Stimulated activated CD8-positive, alpha-beta memory T cell treated with anti-CD3 and anti-CD28 coated beads, Interleukin-7, amount 100 ng/mL, for 4 hours (primary cell): ENCODE measurements around the gene DNAH11.

Experiments used
- DNase-seq, 2 donors: peaks; one replicate each; pipeline ENCODE4 v3.0.0-alpha.2; 2020; ENCODE audit warnings: low read depth in 2 of 2

Gene DNAH11

DNA sequence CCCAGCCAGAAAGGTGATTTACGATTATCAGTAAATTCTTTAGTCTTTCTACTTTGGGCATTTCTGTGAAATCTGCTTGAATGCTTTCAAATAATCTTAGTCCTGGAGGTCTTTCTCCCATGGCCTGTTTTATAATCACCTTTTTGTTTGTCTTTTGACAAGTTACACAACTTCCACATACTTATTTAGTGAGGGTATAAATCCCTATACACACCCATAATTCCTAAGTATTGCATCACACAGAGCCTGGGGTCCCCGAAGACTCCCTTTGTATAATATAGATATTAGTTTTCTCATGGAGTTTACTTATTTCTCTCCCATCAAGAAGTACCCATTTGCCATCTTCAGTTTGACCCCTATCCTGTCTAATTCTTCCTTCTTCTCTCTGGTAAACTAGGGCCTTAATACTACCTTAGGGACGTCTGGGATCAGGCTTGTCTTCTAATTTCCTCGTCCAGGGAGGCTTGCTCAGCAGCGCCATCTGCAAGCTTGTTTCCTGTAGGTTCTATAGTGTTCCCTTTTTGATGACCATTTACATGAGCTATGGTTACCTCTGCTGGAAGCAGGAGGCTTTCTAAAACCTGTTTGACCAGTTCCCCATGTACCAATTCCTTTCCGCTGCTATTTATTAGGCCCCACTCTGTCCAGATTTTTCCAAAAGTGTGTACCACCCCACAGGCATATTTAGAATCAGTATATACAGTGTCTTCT is 8.1 kb downstream of the DNAH11 start:
- no peak for DNase-seq

DNA sequence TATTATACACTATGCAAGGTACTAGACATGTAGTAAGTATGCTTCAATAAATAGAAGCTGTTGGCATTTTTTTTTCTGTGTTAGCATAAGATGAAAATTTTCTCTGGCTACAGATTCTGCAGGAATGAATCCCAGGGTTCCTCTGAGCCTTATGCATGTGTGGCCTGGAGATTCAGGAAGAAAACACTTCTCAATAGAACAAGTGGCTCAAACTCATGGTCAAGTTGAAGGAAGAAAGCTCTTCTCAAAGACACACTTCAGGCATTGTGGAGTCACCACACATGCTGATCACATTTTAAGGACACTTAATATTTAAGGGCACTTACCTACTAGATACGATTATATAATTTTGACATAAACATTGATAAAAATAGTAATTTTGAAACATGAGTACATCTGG is 19.5 kb downstream of the DNAH11 start:
- no peak for DNase-seq

DNA sequence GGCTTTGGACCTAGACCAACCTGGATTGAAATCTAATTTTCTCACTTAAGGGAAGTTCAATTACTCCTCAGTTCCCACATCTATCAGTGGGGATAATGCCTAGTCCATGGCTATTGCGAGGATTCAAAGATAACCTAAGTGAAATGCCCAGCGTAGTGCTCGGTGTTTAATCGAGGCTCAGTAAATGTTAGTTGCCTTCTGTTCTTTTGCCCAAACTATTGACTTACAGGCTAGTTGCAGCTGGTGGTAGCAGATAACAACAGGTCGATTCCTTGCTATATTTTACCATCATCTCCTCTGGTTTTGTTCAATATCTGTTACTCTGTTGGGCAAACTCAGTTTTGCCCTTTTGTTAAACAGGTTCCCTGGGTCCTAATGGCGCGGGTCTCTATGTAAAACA is 22.8 kb downstream of the DNAH11 start:
- DNase-seq: no peak

- no peak for DNase-seq
Observed at GRCh38 chr7:21566094-21566493, 23.3 kb downstream of the DNAH11 start.

- no peak for DNase-seq
Observed at GRCh38 chr7:21568762-21569161, 25.9 kb downstream of the DNAH11 start.

DNA sequence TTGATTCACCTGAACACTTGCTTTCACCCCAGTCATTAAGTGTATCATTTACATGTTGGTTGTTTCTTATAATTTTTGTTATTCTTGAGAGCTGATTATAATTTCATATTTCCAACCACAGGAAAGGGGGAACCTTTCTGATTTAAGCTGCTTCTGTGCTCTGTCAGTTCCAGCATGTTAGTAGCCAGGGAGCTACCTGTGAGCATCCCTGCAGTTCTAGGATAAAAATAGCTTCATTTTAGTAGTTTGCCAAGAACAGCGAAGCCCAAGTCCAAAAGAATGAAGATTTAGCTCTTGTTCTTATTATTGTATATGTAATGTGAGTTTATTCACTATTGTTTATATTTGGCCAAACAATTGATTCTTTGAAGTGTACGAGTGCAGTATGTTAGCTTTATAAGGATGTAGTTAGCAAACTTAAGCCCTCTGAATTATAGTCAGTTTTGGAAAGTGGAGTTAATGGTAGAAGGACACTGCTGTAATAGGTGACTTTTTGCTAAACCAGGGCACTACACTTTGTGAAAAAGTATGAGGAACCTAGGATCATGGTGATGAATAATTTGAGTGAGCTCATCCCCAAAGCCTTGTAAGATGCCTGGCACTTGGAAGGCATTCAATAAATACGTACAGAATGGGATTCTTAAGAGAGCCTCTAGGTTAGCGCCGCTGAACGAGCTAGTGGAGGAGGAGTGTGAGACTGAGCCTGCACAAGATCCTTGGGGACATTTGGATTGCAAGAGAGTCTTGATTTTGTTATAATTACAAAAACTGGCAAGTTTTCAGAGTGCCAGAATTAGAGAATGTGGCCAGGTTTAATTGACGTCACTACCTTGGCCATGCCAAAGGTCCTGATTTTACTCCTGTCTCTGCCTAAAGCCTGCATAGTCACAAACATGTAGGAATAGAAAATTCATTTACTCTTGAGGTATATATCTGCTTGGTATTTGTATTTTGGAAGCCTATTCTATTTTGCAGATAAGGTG is 29.8 kb downstream of the DNAH11 start:
- no peak for DNase-seq

GRCh38 chr7:21579341-21580072 is 36.7 kb downstream of the DNAH11 start:
- DNase-seq: no peak

DNA sequence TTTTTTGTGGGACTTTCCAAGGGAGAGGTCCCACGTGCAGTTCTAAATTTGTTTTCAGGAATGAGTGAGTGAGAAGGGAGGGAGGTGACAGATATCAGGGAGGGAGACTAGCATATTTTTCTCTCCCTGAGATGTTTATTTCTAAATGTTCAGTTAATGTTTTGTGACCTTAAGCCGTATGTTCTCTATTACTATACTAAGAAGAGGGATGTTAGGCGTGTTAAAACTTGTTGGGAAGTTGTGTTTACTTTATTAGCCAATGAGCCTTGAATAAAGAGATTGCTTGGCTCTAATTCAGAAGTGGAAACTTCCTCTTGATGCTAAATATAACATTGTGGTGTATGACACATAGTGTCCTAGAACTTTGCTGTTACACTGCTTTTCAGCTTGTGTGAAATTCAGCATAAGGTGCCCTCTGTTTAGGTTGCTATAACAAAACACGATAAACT is 37.3 kb downstream of the DNAH11 start:
- no peak for DNase-seq

- DNase-seq: no peak
Observed at GRCh38 chr7:21585070-21585724, 42.4 kb downstream of the DNAH11 start.

DNA sequence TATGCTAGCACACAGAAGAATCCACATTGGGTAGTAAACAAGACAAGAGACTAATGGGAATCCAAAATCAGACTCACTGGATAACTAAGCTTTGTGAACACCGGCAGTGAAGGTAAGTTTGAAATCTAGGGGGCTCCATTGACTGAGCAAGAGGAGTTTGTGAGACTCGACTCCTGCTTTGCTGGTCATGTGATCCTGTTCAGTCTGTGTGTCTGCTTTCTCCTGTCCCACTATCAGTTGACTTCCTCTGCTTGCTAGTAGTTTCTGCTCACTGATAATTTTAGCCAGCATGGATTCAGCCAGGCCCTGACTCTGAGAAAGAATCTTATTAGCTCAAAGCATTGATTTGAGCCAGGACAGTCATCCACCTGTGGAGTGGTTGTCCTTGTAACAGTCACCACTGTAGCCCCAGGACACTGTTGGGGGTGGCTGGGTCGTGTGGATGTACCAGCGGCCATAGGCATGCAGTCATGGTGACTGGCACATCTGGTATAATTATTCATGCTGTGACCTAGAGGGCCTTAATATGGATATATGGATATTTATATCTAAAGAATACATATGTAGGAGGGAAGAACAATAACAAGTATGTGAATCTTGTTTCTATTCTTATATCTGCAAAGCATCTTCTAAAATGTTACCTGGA is 44.4 kb downstream of the DNAH11 start:
- DNase-seq: no peak

- no peak for DNase-seq
Observed at GRCh38 chr7:21596801-21597200, 54.0 kb downstream of the DNAH11 start.

DNA sequence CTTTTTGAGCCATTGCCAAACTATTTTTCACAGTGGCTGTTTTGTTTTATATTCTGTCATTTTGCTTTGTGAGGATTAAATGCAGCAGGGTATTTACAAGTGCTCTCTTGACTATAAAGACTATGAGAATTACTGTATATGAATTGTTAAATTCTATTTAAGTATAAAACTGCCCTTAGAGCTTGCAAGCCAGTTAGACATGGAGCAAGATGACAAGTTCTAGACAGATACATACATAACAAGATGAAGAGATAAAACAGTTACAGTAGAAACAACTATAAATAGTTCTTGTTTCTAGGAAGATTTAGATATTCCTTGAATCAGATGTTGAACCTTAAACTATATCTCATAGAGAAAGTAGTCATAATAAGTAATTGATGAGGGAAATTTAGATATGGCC is 60.6 kb downstream of the DNAH11 start:
- DNase-seq: no peak

DNA sequence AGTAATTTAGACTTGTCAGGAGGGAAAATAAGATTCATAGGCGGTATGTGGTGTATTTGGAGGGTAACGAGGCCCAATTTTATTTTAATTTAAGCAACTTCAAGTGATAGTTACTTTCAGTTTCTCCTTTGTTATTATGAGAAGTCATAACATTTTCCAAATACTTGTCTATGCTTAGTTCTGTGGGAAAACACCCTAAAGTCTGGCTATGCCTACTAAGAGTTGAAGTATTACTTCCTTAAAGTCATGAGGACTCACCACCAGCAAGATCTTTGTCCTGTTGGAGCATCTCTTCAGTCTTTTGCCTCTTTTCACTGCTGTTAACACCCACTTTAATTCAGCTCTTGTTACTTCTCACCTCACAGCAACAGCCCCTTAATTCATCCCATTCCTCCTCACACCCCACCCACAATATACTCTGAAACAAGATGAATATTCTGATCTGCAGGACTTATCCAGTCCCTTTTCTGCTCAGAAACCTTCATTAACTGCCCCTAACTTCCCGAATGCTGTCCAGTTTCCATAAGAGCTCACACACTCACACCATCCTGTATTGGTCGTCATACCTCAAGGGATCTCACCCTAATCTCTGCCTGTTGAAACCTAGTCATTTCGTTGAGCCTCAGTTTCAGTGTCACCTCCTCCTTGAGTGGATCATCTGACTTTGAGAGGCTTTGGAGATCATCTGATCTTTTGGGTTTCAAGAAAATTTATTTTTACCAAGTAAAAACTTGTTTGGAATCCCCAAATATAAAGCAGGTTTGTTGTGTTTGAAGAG is 61.3 kb downstream of the DNAH11 start:
- no peak for DNase-seq

DNA sequence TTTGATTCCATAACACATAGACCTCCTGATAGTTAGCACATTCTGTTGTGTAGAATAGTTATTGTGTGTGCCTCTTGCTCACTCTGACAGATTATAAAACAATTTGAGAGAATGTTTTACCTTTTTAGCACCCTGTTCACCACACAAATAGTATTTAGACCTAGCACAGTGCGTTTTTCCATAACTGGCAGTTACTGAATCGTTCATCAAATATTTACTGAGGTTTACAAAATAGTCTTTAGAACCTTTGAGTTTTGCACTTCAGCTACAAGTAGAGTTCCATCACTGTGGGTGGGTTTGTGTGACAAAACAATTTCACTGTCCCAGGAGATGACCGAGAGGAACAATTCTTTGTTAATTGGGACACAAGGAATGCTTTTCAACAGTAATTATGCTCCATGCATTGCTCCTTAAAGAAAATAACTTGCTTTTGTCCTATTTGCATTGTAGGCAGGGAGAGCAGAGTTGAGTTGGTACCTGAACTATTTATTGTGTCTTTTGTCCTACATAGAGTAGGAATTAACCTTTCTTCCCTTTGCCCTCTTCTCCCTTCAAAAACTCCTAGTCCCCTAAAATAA is 62.3 kb downstream of the DNAH11 start:
- no peak for DNase-seq

DNA sequence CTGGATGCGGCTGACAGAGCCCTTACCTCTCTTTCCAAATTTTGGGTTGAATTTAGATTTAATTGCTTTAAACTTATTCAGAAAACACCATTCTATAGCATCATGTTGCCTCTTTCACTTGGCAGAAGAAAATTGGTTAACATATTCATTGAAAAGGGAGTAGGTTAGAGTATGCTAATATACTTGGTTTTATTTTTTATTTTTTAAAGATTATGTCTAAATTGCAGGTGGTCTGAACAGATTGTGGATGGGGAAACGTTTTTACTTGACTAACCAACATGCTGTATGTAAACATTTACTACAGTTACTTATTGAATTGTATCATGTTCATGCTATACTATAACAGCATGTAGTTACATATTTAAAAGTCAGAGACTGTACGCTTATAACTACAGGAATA is 65.6 kb downstream of the DNAH11 start:
- no peak for DNase-seq

GRCh38 chr7:21611129-21611528 is 68.3 kb downstream of the DNAH11 start:
- no peak for DNase-seq

DNA sequence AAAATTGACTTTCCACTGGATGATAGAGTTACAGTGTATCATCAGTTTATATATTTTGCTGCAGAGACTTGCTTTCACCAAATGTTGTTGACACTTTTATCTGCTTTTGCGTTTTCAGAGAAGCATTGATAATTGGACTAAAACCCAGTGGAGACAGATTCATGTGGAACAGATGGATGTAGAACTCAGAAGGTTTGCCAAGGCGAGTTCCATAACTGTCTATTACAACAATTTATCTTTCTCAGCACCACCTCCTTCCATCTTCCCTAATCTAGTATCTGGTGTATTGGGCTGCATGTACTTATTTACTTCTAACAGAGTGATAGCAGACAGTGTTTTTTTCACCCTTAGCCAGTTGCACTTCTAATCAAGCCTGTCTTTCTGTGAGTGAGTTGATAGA is 73.3 kb downstream of the DNAH11 start:
- no peak for DNase-seq

DNA sequence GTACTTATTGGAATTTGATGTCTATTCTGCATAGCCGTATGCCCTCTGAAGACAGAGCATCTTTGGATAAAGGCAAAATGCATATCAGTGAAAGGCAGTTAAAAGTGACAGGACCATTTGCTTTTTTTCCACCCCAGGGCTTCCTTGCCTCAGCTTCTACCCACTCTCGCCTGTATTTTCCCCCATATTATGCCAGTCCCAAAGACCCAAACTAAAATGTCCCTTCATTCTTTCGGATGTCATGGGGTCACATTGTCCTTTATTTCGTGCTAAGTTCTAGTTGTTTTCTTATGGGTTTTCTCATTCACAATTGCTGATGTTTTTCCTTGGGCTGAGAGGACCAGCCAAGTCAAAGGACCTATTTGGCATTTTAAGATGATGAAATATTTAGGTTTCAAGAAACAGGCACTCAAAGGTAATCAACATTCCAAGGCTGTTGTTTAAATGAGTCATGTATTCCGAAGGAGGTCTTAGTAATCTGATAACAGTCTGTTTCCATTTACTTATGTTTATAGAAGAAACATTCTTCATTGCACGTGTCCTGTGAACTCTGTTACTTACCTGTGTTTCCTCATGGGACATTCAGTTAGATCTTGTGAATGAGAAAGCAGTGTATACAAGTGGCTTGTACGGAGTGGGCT is 74.1 kb downstream of the DNAH11 start:
- DNase-seq: no peak

GRCh38 chr7:21617513-21617912 is 74.7 kb downstream of the DNAH11 start:
- no peak for DNase-seq
